Body of pancreas (tissue), 4 donors: ENCODE results near the gene PCDHA6.

Experiments used
- POLR2A ChIP-seq, 3 donors: fragments of 450-650 bp; IDR thresholded peaks; one replicate each; pipeline ENCODE4 v1.6.1; 2016; ENCODE audit warnings: antibody characterized with exemption in 3 of 3, mild to moderate bottlenecking in 2 of 3
- TF ChIP-seq, protein P1 (sequence below), 7 experiments: fragments of 450-650 bp in 4 of 7; fragments of 200-600 bp in 3 of 7; sonication (generic) in 3 of 7; IDR thresholded peaks; one replicate each; pipeline ENCODE4 v1.5.1; 2016 to 2019; ENCODE audit warnings: antibody characterized with exemption in 7 of 7

DNA sequence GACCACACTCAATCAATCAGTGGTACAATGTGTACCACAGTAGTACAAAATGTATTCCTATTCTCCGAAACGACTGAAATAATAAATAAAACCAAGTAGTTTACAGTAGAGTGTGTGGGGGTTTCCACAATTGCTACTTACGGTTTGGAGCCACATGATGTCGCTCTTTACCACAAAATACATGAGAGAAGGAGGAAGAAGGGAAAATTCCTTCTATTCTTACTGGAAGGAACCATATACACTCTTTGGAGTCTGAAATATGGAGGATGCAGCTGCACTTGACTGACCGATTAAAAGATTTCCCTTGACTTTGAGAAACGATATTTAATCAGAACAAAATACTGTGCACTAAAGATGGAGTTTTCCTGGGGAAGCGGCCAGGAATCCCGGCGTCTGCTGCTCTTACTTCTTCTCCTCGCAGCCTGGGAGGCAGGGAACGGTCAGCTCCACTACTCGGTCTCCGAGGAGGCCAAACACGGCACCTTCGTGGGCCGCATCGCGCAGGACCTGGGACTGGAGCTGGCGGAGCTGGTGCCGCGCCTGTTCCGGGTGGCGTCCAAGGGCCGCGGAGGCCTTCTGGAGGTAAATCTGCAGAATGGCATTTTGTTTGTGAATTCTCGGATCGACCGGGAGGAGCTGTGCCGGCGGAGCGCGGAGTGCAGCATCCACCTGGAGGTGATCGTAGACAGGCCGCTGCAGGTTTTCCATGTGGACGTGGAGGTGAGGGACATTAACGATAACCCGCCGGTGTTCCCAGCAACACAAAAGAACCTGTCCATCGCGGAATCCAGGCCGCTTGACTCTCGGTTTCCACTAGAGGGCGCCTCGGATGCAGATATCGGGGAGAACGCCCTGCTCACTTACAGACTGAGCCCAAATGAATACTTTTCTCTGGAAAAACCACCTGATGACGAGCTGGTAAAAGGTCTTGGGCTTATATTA lies 20.7 kb upstream of the PCDHA6 start, which contains the start of gene PCDHA4:
- TF ChIP-seq, protein P1, sequence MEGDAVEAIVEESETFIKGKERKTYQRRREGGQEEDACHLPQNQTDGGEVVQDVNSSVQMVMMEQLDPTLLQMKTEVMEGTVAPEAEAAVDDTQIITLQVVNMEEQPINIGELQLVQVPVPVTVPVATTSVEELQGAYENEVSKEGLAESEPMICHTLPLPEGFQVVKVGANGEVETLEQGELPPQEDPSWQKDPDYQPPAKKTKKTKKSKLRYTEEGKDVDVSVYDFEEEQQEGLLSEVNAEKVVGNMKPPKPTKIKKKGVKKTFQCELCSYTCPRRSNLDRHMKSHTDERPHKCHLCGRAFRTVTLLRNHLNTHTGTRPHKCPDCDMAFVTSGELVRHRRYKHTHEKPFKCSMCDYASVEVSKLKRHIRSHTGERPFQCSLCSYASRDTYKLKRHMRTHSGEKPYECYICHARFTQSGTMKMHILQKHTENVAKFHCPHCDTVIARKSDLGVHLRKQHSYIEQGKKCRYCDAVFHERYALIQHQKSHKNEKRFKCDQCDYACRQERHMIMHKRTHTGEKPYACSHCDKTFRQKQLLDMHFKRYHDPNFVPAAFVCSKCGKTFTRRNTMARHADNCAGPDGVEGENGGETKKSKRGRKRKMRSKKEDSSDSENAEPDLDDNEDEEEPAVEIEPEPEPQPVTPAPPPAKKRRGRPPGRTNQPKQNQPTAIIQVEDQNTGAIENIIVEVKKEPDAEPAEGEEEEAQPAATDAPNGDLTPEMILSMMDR (IDR thresholded peaks at IDR 0.05) = peak in 6 of 7 experiments; percentile 16 to 59 (median 29)
- TF ChIP-seq POLR2A (IDR thresholded peaks at IDR 0.05) = no peak
